ENCODE data around the gene RPS5.
"Not testable (repeated sequence)": the region's sequence is repeated elsewhere in the genome, so short reads cannot be mapped to it uniquely, and the experiment has no call there.

RPS5 gene

DNA sequence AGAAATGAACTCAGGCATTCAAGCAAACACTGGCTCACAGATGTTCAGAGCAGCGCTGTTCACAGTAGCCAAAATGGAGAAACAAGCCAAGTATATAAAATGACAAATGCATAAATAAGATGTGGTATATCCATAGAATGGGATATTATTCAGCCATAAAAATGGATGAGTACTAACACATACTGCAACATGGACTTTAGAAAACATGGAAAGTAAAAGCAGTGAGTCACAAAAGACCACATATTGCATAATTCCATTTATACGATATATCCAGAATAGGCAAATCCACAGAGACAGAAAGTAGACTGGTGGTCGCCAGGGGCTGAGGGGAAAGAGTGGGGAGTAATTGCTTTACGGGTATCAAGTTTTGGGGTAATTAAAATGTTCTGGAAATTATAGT is 12.9 kb upstream of the RPS5 start:
- no peak for TF ChIP-seq ZFX (IDR thresholded peaks at IDR 0.05; ENCODE audit: borderline replicate concordance)
- TF ChIP-seq, protein P1, sequence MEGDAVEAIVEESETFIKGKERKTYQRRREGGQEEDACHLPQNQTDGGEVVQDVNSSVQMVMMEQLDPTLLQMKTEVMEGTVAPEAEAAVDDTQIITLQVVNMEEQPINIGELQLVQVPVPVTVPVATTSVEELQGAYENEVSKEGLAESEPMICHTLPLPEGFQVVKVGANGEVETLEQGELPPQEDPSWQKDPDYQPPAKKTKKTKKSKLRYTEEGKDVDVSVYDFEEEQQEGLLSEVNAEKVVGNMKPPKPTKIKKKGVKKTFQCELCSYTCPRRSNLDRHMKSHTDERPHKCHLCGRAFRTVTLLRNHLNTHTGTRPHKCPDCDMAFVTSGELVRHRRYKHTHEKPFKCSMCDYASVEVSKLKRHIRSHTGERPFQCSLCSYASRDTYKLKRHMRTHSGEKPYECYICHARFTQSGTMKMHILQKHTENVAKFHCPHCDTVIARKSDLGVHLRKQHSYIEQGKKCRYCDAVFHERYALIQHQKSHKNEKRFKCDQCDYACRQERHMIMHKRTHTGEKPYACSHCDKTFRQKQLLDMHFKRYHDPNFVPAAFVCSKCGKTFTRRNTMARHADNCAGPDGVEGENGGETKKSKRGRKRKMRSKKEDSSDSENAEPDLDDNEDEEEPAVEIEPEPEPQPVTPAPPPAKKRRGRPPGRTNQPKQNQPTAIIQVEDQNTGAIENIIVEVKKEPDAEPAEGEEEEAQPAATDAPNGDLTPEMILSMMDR (IDR thresholded peaks at IDR 0.05), result no peak

GRCh38 chr19:58376724-58377123 is 10.3 kb upstream of the RPS5 start:
- not testable (repeated sequence) for H3K27ac ChIP-seq

More for the DNA sequence above, 12.9 kb upstream of the RPS5 start:
- H3K27ac ChIP-seq, result no peak overlapping the region

GRCh38 chr19:58379246-58379645 is 7.8 kb upstream of the RPS5 start:
- H3K27ac ChIP-seq, result peak overlapping the region; percentile 88; the same call in 1 of the 2 replicates
- no peak for TF ChIP-seq ZFX (IDR thresholded peaks at IDR 0.05; ENCODE audit: borderline replicate concordance)
- TF ChIP-seq, protein P1 (IDR thresholded peaks at IDR 0.05), result no peak

GRCh38 chr19:58380037-58380661 is 6.9 kb upstream of the RPS5 start:
- TF ChIP-seq, protein P1 (IDR thresholded peaks at IDR 0.05), result no peak
- no peak for TF ChIP-seq ZFX (IDR thresholded peaks at IDR 0.05; ENCODE audit: borderline replicate concordance)
- H3K27ac ChIP-seq, result peak overlapping the region; percentile 88

DNA sequence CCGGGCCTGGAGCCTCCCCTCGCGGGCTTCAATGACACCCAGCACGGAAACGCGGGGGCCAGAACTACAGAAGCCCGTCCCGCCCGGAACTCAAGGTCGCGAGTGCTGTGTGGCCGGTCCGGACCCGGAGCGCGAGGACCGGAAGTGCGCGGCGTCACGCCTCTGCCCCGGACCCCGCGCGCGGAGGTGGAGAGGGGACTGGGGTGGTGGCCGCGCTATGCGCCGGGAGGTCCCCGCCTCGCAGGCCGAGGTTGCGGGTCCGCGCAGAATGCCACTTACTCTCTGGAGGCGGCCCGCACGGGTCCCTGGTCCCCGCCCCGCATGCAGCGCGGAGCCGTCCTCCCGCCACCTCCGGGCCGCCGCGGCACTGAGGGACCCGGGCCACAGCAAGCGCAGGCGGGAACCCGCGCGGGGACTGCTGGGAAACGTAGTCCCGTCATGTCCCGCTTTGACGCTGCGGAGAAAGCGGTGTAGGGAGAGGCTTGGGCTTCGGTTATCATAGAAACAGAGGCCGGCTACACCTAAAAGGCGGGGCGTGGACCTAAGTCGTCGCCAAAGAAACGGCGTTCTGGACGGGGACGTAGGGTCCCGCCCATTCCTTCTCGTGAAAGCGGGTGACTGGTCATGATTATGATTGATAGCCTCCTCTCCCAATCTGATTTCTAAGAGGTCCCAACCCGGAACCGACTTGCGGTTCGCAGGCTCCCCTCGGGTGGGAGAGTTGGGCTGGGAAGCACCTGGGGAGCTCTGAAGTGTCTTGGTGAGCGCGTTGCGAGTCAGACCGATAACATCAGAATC is 6.2 kb upstream of the RPS5 start, which contains the start of gene ZNF837:
TSS of gene ZNF837 (minus strand) at position 369 of the 798 bp plus-strand sequence. CDS start 11,698 bp downstream, outside the sequence.
- no peak for TF ChIP-seq ZFX (IDR thresholded peaks at IDR 0.05; ENCODE audit: borderline replicate concordance)
- TF ChIP-seq, protein P1 (IDR thresholded peaks at IDR 0.05), result no peak
- peak within 1 kb of the TSS; percentile 88 for H3K27ac ChIP-seq

GRCh38 chr19:58381460-58382212 is 5.4 kb upstream of the RPS5 start:
- no peak for TF ChIP-seq ZFX (IDR thresholded peaks at IDR 0.05; ENCODE audit: borderline replicate concordance)
- peak overlapping the region; percentile 88 for H3K27ac ChIP-seq

DNA sequence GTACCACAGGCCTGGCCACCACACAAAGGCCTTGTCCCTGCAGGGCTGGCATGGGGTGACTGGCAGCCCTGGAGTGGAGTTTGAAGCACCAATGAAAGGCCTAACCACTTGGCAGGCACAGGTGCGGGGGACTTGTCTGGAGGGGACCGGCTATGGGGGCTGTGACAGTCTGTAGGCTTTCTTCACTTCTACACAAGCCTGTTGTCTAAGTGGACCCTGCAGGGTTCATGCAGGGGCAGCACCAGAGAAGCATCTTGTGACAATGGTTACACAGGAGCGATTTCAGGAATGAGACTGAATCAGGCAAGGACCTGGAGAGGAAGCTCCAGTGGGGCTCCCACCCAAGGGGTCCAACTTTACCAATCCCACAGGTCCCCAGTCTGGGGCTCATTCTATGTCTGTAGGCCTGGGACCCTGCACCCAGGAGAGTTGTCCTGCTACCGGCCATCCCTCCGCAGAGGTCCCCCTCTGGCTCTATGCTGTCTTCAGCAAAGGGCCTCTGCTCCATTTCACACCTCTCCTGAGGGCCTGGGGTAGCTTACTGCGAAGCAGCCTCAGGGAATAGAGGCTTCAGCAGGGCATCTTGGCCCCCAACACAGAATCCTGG is 4.0 kb upstream of the RPS5 start:
- TF ChIP-seq, protein P1 (IDR thresholded peaks at IDR 0.05), result no peak
- no peak for TF ChIP-seq ZFX (IDR thresholded peaks at IDR 0.05; ENCODE audit: borderline replicate concordance)
- peak overlapping the region; percentile 88; the same call in 1 of the 2 replicates for H3K27ac ChIP-seq
